Common myeloid progenitor, CD34-positive (primary cell): ENCODE results near the gene PRKACB.
A peak's percentile ranks its signal among the peaks of the same experiment; 100 is the strongest.
"Not testable (repeated sequence)": the region's sequence is repeated elsewhere in the genome, so short reads cannot be mapped to it uniquely, and the experiment has no call there.

Experiments used
- CTCF ChIA-PET: fragments of 350-600 bp; sonication (Branson Sonifier 250); formaldehyde crosslinking; loops from one replicate; lab custom pipeline; 2021; ENCODE audit warnings: antibody characterized with exemption; lab: Charles Lee
- POLR2A ChIA-PET: fragments of 350-600 bp; sonication (Branson Sonifier 250); formaldehyde crosslinking; loops from one replicate; lab custom pipeline; 2021; ENCODE audit warnings: antibody characterized with exemption; lab: Charles Lee
- DNase-seq, 3 donors: peaks; one replicate each; pipeline versions ENCODE4 v3.0.0 to v3.0.0-alpha.2; 2013
- H3K27ac ChIP-seq, 2 experiments: 1 replicate in 1 of 2; 2 replicates in 1 of 2; pipeline ENCODE4 v1.7.0; 2013; ENCODE audit warnings: inconsistent platforms in 2 of 2, low read length in 2 of 2, mild to moderate bottlenecking in 2 of 2, low read depth in 1 of 2, moderate library complexity in 1 of 2; ENCODE audit not compliant: severe bottlenecking in 2 of 2, insufficient read depth in 1 of 2, poor library complexity in 1 of 2
- H3K27me3 ChIP-seq, 5 experiments: replicated peaks in 2 of 5; 1 replicate in 3 of 5; 2 replicates in 2 of 5; pipeline versions ENCODE4 v1.6.1 to v1.7.0; 2013; ENCODE audit warnings: low read length in 4 of 5, mild to moderate bottlenecking in 2 of 5, moderate library complexity in 2 of 5, inconsistent platforms in 1 of 5; ENCODE audit not compliant: insufficient read depth in 5 of 5, control insufficient read depth in 4 of 5
- H3K36me3 ChIP-seq, 4 experiments: 1 replicate in 2 of 4; 2 replicates in 2 of 4; pipeline versions ENCODE4 v1.6.1 to v1.7.0; 2013; ENCODE audit warnings: low read length in 3 of 4, control low read depth in 1 of 4, mild to moderate bottlenecking in 1 of 4; ENCODE audit not compliant: control insufficient read depth in 4 of 4, insufficient read depth in 4 of 4
- H3K4me1 ChIP-seq, 4 experiments: 1 replicate in 3 of 4; 2 replicates in 1 of 4; pipeline versions ENCODE4 v1.6.1 to v1.7.1; 2013; ENCODE audit warnings: low read length in 3 of 4, mild to moderate bottlenecking in 3 of 4, control low read depth in 1 of 4, inconsistent platforms in 1 of 4, moderate library complexity in 1 of 4; ENCODE audit not compliant: control insufficient read depth in 4 of 4, insufficient read depth in 4 of 4; ENCODE audit errors: control extremely low read depth in 1 of 4
- H3K4me3 ChIP-seq, 7 experiments: 1 replicate in 4 of 7; 2 replicates in 3 of 7; pipeline versions ENCODE4 v1.5.1 to v1.7.0; 2013; ENCODE audit warnings: mild to moderate bottlenecking in 7 of 7, low read length in 6 of 7, moderate library complexity in 6 of 7, inconsistent platforms in 2 of 7, low read depth in 2 of 7, control low read depth in 1 of 7; ENCODE audit not compliant: insufficient read depth in 4 of 7, control insufficient read depth in 1 of 7; ENCODE audit errors: extremely low read depth in 1 of 7
- H3K9me3 ChIP-seq, 5 experiments: 1 replicate in 4 of 5; 2 replicates in 1 of 5; pipeline versions ENCODE4 v1.6.1 to v1.7.1; 2013; ENCODE audit warnings: low read length in 4 of 5, mild to moderate bottlenecking in 2 of 5, inconsistent platforms in 1 of 5, low read depth in 1 of 5, moderate library complexity in 1 of 5; ENCODE audit not compliant: control insufficient read depth in 4 of 5, insufficient read depth in 2 of 5; ENCODE audit errors: control extremely low read depth in 1 of 5
- WGBS: methylation state at CpG from one replicate; pipeline ENCODE4 v1.1.5; 2013; ENCODE audit not compliant: insufficient coverage; 5-methylcytosine and 5-hydroxymethylcytosine counted together

Gene PRKACB

DNA sequence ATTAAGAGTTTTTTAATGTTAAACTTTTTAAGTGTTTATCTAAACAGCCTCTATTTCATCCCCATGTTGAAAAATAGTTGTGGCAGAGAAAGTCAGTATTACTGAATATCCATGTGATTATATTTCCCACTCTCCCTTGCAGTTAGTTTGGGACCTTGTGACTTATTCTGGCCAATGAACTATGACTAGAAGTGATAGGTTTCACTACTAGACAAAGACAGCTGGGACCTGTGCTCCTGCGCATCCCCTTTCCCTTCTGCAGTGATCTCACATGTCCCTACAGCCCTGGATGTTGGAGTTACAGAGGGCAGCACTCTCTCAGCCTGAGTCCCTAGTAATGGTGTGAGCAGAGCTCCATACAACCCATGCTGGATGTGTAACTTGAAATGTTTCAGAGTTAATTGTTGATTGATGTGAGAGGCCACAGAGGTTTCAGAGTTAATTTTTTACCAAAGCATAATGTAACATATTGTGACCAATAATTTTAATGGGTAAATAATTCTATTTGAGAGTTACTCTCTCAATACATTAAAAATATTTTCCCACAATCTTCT lies 138.8 kb downstream of the PRKACB start:
- CTCF ChIA-PET, result no interaction called here
- 100% methylated on average over 1 of the region's 1 CpG for WGBS
- Histone ChIP-seq H3K4me3 (no peak overlapping the region), H3K27ac (no peak overlapping the region), H3K4me1 (no peaks in the 10 kb centered on the region), H3K36me3 (no peaks in the 10 kb centered on the region), H3K27me3 (no peaks in the 10 kb centered on the region), H3K9me3 (peaks cover 0 to 11% (median 1%) of the 10 kb centered on the region in 5 experiments)
- POLR2A ChIA-PET, result no interaction called here
- DNase-seq, result no peak

DNA sequence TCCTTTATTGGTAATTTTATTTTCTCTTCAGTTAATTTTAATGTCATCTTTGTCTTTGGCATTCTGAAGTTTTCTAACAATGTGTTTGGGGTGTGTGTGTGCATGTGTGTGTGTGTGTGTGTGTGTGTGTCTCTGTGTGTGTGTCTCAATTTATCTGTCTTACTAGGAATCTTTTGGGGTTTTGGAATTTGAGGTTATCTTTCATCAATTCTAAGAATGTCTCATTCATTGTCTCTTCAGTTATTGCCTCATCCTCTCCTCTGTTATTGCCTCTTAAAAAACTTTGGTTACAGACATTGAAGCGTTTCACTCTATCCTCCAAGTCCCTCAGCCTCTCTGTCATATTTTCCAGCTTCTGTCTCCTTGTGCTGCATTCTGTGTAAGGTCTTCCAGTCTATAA lies 139.3 kb downstream of the PRKACB start:
- peaks cover 0 to 15% (median 1%) of the 10 kb centered on the region in 5 experiments for H3K9me3 ChIP-seq
- ChIA-PET CTCF (no interaction called here), POLR2A (no interaction called here)
- WGBS, result no CpG with 5 or more reads among the region's 1 CpG
- DNase-seq, result no peak
- no peak overlapping the region for H3K27ac ChIP-seq
- no peaks in the 10 kb centered on the region for H3K4me1 ChIP-seq
- H3K4me3 ChIP-seq, result no peak overlapping the region
- no peaks in the 10 kb centered on the region for H3K27me3 ChIP-seq
- no peaks in the 10 kb centered on the region for H3K36me3 ChIP-seq

DNA sequence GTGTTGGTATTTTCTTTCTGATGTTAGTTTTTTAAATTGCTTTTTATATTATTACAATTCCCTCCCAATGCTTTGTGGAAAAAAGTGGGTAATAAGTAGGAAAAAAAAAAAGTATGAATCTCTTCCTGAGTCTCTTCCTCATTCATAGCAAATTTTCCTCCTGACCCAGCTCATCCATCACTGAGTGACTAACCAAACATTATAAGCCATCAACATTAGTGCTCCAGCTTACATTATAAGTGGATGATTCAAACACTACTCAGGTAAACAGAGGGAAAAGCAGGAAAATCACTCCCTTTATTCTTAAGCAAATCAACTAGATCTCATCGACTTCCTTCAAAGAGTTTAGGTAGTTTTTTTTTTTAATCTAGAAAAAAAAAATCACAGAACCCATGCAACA lies 142.0 kb downstream of the PRKACB start:
- CTCF ChIA-PET, result interaction anchor here (0.7 to 1.1 kb wide), 2 partner anchors 10 to 16 kb away, joined by 3 read pairs; no protein-coding TSS in a partner anchor
- no peak for DNase-seq

DNA sequence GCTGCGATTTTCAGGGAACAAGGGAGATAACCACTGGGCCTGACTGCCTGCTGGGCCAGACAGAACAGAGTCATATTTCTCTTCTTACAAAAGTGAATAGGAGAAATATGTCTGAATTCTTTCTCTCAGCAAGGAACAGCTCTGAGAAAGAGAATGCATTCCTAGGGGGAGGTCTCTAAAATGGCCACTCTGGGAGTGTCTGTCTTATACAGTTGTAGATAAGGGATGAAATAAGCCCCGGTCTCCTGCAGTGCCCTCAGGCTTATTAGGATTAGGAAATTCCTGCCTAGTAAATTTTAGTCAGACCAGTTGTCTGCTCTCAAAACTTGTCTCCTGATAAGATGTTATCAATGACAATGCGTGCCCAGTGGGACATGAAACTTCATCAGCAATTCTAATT lies 143.3 kb downstream of the PRKACB start:
- H3K27me3 ChIP-seq, H3K4me1 ChIP-seq, CTCF ChIA-PET, H3K27ac ChIP-seq, POLR2A ChIA-PET, H3K4me3 ChIP-seq, H3K36me3 ChIP-seq: not testable (repeated sequence)
- peaks cover 0 to 23% (median 6%) of the 10 kb centered on the region in 5 experiments for H3K9me3 ChIP-seq
- peak in 1 of 3 donors; percentile 28 for DNase-seq
- 64% methylated on average over 3 of the region's 3 CpGs for WGBS

More for the DNA sequence above, 142.0 kb downstream of the PRKACB start:
- no CpG with 5 or more reads among the region's 1 CpG for WGBS
- Histone ChIP-seq H3K4me1 (no peaks in the 10 kb centered on the region), H3K27ac (no peak overlapping the region), H3K9me3 (peaks cover 0 to 23% (median 6%) of the 10 kb centered on the region in 5 experiments), H3K36me3 (no peaks in the 10 kb centered on the region), H3K4me3 (no peak overlapping the region), H3K27me3 (no peaks in the 10 kb centered on the region)
- POLR2A ChIA-PET, result interaction anchor here (1.1 kb wide), 1 partner anchor 12 kb away, joined by 4 read pairs; no protein-coding TSS in a partner anchor
